ENCODE measurements around the gene CACNA2D1.

Gene CACNA2D1

DNA sequence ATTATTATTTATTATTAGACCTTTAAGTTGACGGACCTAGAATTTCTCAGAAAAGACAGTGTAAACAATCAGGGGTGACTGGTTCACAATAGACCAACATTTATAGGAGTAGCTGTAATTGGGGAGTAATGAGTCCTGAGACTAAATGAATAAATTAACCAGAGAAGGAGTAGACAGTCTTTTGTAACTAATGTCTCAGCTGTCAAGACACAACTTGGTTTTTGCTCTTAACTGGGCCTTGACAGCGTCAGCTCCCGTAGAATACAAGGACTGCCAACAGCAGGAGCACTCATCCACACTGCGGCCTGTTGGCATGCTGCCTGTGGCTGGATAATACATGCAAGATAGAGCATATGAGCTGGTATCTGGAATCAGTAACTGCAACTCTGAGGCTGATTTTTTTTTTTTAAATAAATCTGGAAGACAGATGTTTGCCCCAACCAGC, 123.9 kb downstream of the CACNA2D1 start:
- Histone ChIP-seq H3K27ac (ENCODE audit: low read depth, low read length) (no peak overlapping the region), H3K4me2 (ENCODE audit: low read length) (no peak overlapping the region), H3K4me3 (ENCODE audit: low read length) (no peak overlapping the region), H2AK5ac (ENCODE audit: low read length) (no peak overlapping the region), H3K36me3 (ENCODE audit: control insufficient read depth, insufficient read depth, low read length) (no peaks in the 10 kb centered on the region), H2BK15ac (replicated peaks; ENCODE audit: low read depth) (no peak overlapping the region), H3K4ac (ENCODE audit: low read depth, low read length) (no peak overlapping the region), H2BK120ac (ENCODE audit: low read depth, low read length) (no peak overlapping the region), H4K8ac (ENCODE audit: low read depth, low read length) (no peak overlapping the region), H3K79me2 (ENCODE audit: control insufficient read depth, insufficient read depth, low read length) (no peaks in the 10 kb centered on the region), H2BK5ac (ENCODE audit: low read length) (no peak overlapping the region), H4K5ac (ENCODE audit: low read length) (no peak overlapping the region), H3K79me1 (ENCODE audit: low read length) (no peaks in the 10 kb centered on the region), H3K56ac (ENCODE audit: low read length) (no peak overlapping the region), H3K18ac (ENCODE audit: low read length) (no peak overlapping the region), H3K9ac (ENCODE audit: low read length) (no peak overlapping the region), H3K27me3 (ENCODE audit: insufficient read depth, low read length, poor library complexity) (no peaks in the 10 kb centered on the region), H3K4me1 (ENCODE audit: control insufficient read depth, low read depth, low read length) (peaks cover 3% of the 10 kb centered on the region), H3K23ac (ENCODE audit: low read length) (no peak overlapping the region)
- peak; percentile 30 for DNase-seq
- WGBS (ENCODE audit: extremely low coverage, insufficient coverage, low lambda C conversion rate) = no CpG with 5 or more reads among the region's 4 CpGs

GRCh38 chr7:82318786-82319185, 124.8 kb downstream of the CACNA2D1 start:
- H2BK120ac ChIP-seq (ENCODE audit: low read depth, low read length) = no peak overlapping the region
- no peak overlapping the region for H3K4me2 ChIP-seq (ENCODE audit: low read length)
- H4K5ac ChIP-seq (ENCODE audit: low read length) = no peak overlapping the region
- H3K36me3 ChIP-seq (ENCODE audit: control insufficient read depth, insufficient read depth, low read length) = no peaks in the 10 kb centered on the region
- no peak overlapping the region for H3K4me3 ChIP-seq (ENCODE audit: low read length)
- H3K4ac ChIP-seq (ENCODE audit: low read depth, low read length) = no peak overlapping the region
- H3K27ac ChIP-seq (ENCODE audit: low read depth, low read length) = no peak overlapping the region
- no peak overlapping the region for H2BK5ac ChIP-seq (ENCODE audit: low read length)
- H4K8ac ChIP-seq (ENCODE audit: low read depth, low read length) = no peak overlapping the region
- H2AK5ac ChIP-seq (ENCODE audit: low read length) = no peak overlapping the region
- no peaks in the 10 kb centered on the region for H3K79me2 ChIP-seq (ENCODE audit: control insufficient read depth, insufficient read depth, low read length)
- H2BK15ac ChIP-seq (replicated peaks; ENCODE audit: low read depth) = no peak overlapping the region
- DNase-seq = no peak
- H3K18ac ChIP-seq (ENCODE audit: low read length) = no peak overlapping the region
- no peak overlapping the region for H3K9ac ChIP-seq (ENCODE audit: low read length)
- H3K4me1 ChIP-seq (ENCODE audit: control insufficient read depth, low read depth, low read length) = peaks cover 3% of the 10 kb centered on the region
- H3K23ac ChIP-seq (ENCODE audit: low read length) = no peak overlapping the region
- no peak overlapping the region for H3K56ac ChIP-seq (ENCODE audit: low read length)
- H3K27me3 ChIP-seq (ENCODE audit: insufficient read depth, low read length, poor library complexity) = no peaks in the 10 kb centered on the region
- H3K79me1 ChIP-seq (ENCODE audit: low read length) = no peaks in the 10 kb centered on the region

DNA sequence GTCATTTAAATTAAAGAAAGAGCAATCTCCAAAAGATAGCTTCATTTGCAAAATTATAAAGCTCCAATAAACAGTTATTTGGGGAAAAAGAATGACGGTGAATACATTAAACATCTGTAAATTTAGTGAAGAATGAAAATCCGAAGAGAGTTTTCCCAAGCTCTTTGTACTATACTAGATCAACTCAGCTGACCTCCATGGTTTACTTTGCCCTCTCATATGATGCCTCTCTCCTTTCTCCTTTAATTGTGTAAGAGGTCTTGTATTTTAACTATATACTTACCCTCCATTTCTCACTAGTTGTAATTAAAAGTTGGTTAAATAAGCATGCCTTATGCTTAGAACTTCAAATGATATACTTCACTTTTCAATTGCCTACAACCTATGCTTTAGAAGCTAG, 125.8 kb downstream of the CACNA2D1 start:
- H3K18ac ChIP-seq (ENCODE audit: low read length) = no peak overlapping the region
- H2BK120ac ChIP-seq (ENCODE audit: low read depth, low read length) = no peak overlapping the region
- no peak overlapping the region for H3K23ac ChIP-seq (ENCODE audit: low read length)
- H2AK5ac ChIP-seq (ENCODE audit: low read length) = no peak overlapping the region
- peaks cover 5% of the 10 kb centered on the region for H3K4me1 ChIP-seq (ENCODE audit: control insufficient read depth, low read depth, low read length)
- no peak for DNase-seq
- no peaks in the 10 kb centered on the region for H3K36me3 ChIP-seq (ENCODE audit: control insufficient read depth, insufficient read depth, low read length)
- H2BK15ac ChIP-seq (replicated peaks; ENCODE audit: low read depth) = no peak overlapping the region
- no peak overlapping the region for H3K4ac ChIP-seq (ENCODE audit: low read depth, low read length)
- H3K27ac ChIP-seq (ENCODE audit: low read depth, low read length) = no peak overlapping the region
- H4K5ac ChIP-seq (ENCODE audit: low read length) = no peak overlapping the region
- H2BK5ac ChIP-seq (ENCODE audit: low read length) = no peak overlapping the region
- no peaks in the 10 kb centered on the region for H3K27me3 ChIP-seq (ENCODE audit: insufficient read depth, low read length, poor library complexity)
- no peaks in the 10 kb centered on the region for H3K79me1 ChIP-seq (ENCODE audit: low read length)
- no peak overlapping the region for H4K8ac ChIP-seq (ENCODE audit: low read depth, low read length)
- no peak overlapping the region for H3K4me2 ChIP-seq (ENCODE audit: low read length)
- WGBS (ENCODE audit: extremely low coverage, insufficient coverage, low lambda C conversion rate) = no CpG with 5 or more reads among the region's 2 CpGs
- no peaks in the 10 kb centered on the region for H3K79me2 ChIP-seq (ENCODE audit: control insufficient read depth, insufficient read depth, low read length)
- H3K9ac ChIP-seq (ENCODE audit: low read length) = no peak overlapping the region
- no peak overlapping the region for H3K4me3 ChIP-seq (ENCODE audit: low read length)
- H3K56ac ChIP-seq (ENCODE audit: low read length) = no peak overlapping the region

DNA sequence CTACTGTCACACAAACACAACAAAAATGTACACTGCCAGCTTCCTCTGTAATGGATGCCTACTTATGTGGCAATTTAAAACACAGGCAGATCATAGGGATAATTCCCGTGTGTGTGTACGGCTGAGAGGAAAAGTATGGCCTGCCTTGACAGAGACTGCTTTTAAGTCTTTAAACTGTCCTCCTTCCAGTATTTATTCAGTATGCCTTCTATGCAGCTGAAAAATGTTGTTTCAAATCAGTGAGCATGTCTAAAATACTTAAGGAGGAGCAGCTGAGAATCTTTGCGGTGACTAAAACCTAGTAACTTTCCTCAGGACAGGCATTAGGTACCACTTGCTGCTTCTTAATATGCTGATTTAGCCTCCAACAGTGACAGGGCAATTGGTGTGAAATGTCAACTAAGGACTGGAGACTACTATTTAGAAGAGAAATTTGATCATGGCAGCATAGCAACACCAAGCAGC, 126.3 kb downstream of the CACNA2D1 start:
- no CpG with 5 or more reads among the region's 3 CpGs for WGBS (ENCODE audit: extremely low coverage, insufficient coverage, low lambda C conversion rate)
- H3K27ac ChIP-seq (ENCODE audit: low read depth, low read length) = peak overlapping the region; percentile 39

DNA sequence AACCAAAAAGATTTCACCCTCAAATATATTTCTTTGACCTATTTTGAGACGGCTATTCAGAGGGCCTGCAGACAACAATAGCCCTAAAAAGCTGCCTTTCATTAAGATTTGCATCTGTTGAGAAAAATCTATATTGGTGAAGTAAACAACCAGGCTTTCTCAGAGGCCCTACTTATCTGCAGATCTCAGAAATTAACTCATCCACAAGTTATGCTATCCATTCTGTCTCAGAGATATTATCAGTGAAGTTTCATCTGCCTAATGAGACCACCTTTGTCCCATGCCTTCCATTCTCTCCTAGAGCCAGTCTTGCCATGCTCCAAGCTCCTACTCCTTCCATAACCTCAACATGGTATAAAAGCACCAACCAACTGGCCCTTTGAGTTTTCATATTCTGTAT, 130.3 kb downstream of the CACNA2D1 start:
- Histone ChIP-seq H3K23ac (ENCODE audit: low read length) (no peak overlapping the region), H3K9ac (ENCODE audit: low read length) (no peak overlapping the region), H3K79me1 (ENCODE audit: low read length) (no peaks in the 10 kb centered on the region), H3K4me2 (ENCODE audit: low read length) (no peak overlapping the region), H2AK5ac (ENCODE audit: low read length) (no peak overlapping the region), H3K4me1 (ENCODE audit: control insufficient read depth, low read depth, low read length) (peaks cover 5% of the 10 kb centered on the region), H2BK5ac (ENCODE audit: low read length) (no peak overlapping the region), H3K4ac (ENCODE audit: low read depth, low read length) (no peak overlapping the region), H4K8ac (ENCODE audit: low read depth, low read length) (no peak overlapping the region), H3K56ac (ENCODE audit: low read length) (no peak overlapping the region), H3K79me2 (ENCODE audit: control insufficient read depth, insufficient read depth, low read length) (no peaks in the 10 kb centered on the region), H3K27ac (ENCODE audit: low read depth, low read length) (no peak overlapping the region), H2BK15ac (replicated peaks; ENCODE audit: low read depth) (no peak overlapping the region), H4K5ac (ENCODE audit: low read length) (no peak overlapping the region), H3K27me3 (ENCODE audit: insufficient read depth, low read length, poor library complexity) (no peaks in the 10 kb centered on the region), H3K36me3 (ENCODE audit: control insufficient read depth, insufficient read depth, low read length) (no peaks in the 10 kb centered on the region), H3K18ac (ENCODE audit: low read length) (no peak overlapping the region), H2BK120ac (ENCODE audit: low read depth, low read length) (no peak overlapping the region), H3K4me3 (ENCODE audit: low read length) (no peak overlapping the region)
- DNase-seq = peak; percentile 67
- no CpG with 5 or more reads among the region's 1 CpG for WGBS (ENCODE audit: extremely low coverage, insufficient coverage, low lambda C conversion rate)

More for the DNA sequence above, 126.3 kb downstream of the CACNA2D1 start:
- H3K79me2 ChIP-seq (ENCODE audit: control insufficient read depth, insufficient read depth, low read length) = no peaks in the 10 kb centered on the region
- no peak overlapping the region for H3K9ac ChIP-seq (ENCODE audit: low read length)
- no peak overlapping the region for H4K8ac ChIP-seq (ENCODE audit: low read depth, low read length)
- H4K5ac ChIP-seq (ENCODE audit: low read length) = no peak overlapping the region
- no peaks in the 10 kb centered on the region for H3K79me1 ChIP-seq (ENCODE audit: low read length)
- H2BK15ac ChIP-seq (replicated peaks; ENCODE audit: low read depth) = no peak overlapping the region
- H3K4me3 ChIP-seq (ENCODE audit: low read length) = no peak overlapping the region
- H3K4me2 ChIP-seq (ENCODE audit: low read length) = no peak overlapping the region
- H3K56ac ChIP-seq (ENCODE audit: low read length) = no peak overlapping the region
- H3K18ac ChIP-seq (ENCODE audit: low read length) = no peak overlapping the region
- no peak overlapping the region for H3K4ac ChIP-seq (ENCODE audit: low read depth, low read length)
- no peaks in the 10 kb centered on the region for H3K27me3 ChIP-seq (ENCODE audit: insufficient read depth, low read length, poor library complexity)
- H2BK5ac ChIP-seq (ENCODE audit: low read length) = no peak overlapping the region
- DNase-seq = peak; percentile 84
- no peak overlapping the region for H2AK5ac ChIP-seq (ENCODE audit: low read length)
- H3K4me1 ChIP-seq (ENCODE audit: control insufficient read depth, low read depth, low read length) = peaks cover 5% of the 10 kb centered on the region
- H3K23ac ChIP-seq (ENCODE audit: low read length) = no peak overlapping the region
- H2BK120ac ChIP-seq (ENCODE audit: low read depth, low read length) = no peak overlapping the region
- H3K36me3 ChIP-seq (ENCODE audit: control insufficient read depth, insufficient read depth, low read length) = no peaks in the 10 kb centered on the region

DNA sequence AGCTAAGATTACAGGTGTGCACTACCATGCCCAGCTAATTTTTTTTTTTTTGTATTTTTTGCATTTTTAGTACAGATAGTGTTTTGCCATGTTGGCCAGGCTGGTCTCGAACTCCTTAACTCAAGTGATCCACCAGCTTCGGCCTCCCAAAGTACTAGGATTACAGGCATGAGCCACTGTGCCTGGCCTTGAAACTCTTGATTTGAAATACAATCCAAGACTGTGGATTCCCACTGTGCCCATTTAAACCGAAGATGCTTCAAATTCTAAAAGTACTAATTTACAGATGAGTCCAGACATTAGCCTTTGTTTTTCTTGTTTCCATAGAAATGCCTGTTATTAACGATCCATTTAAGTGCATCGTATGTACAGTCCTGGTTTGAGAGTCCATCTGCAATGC, 130.9 kb downstream of the CACNA2D1 start:
- no CpG with 5 or more reads among the region's 5 CpGs for WGBS (ENCODE audit: extremely low coverage, insufficient coverage, low lambda C conversion rate)
- Histone ChIP-seq H2BK120ac (ENCODE audit: low read depth, low read length) (no peak overlapping the region), H3K4me1 (ENCODE audit: control insufficient read depth, low read depth, low read length) (peaks cover 5% of the 10 kb centered on the region), H3K56ac (ENCODE audit: low read length) (no peak overlapping the region), H3K4me3 (ENCODE audit: low read length) (no peak overlapping the region), H2BK5ac (ENCODE audit: low read length) (no peak overlapping the region), H2AK5ac (ENCODE audit: low read length) (no peak overlapping the region), H3K79me1 (ENCODE audit: low read length) (no peaks in the 10 kb centered on the region), H3K4ac (ENCODE audit: low read depth, low read length) (no peak overlapping the region), H3K79me2 (ENCODE audit: control insufficient read depth, insufficient read depth, low read length) (no peaks in the 10 kb centered on the region), H3K23ac (ENCODE audit: low read length) (no peak overlapping the region), H3K27me3 (ENCODE audit: insufficient read depth, low read length, poor library complexity) (no peaks in the 10 kb centered on the region), H4K5ac (ENCODE audit: low read length) (no peak overlapping the region), H4K8ac (ENCODE audit: low read depth, low read length) (no peak overlapping the region), H2BK15ac (replicated peaks; ENCODE audit: low read depth) (no peak overlapping the region), H3K18ac (ENCODE audit: low read length) (no peak overlapping the region), H3K9ac (ENCODE audit: low read length) (no peak overlapping the region), H3K4me2 (ENCODE audit: low read length) (no peak overlapping the region), H3K36me3 (ENCODE audit: control insufficient read depth, insufficient read depth, low read length) (no peaks in the 10 kb centered on the region), H3K27ac (ENCODE audit: low read depth, low read length) (no peak overlapping the region)
- peak; percentile 41 for DNase-seq
